Fibroblast of skin of right quadriceps (primary cell): ENCODE measurements around the gene ZNF534.
"Not testable (repeated sequence)": the region's sequence is repeated elsewhere in the genome, so short reads cannot be mapped to it uniquely, and the experiment has no call there.

Source experiments
- DNase-seq: peaks from one replicate; pipeline ENCODE4 v3.0.0-alpha.2; 2013

ZNF534 gene

GRCh38 chr19:52500474-52500873 lies 71.5 kb downstream of the ZNF534 start:
- not testable (repeated sequence) for DNase-seq

DNA sequence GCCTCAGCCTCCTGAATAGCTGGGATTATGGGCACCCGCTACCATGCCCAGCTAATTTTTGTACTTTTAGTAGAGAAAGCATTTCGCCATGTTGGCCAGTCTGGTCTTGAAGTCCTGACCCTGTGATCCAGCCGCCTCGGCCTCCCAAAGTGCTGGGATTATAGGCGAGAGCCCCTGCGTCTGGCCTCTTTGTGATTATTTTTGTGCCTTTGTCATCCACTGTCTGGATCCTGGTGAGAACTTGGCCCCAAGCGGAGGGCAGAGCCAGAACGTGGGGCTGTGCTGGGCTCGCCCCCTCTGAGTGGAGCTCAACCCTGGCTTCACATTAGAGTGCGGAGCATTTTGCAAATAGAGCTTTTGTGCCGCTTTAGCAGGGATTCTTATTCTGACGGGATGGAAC lies 72.0 kb downstream of the ZNF534 start:
- not testable (repeated sequence) for DNase-seq
